ENCODE data around the gene ERBB2. TPM values are rescaled to one million over a fixed set of nuclear protein-coding genes. Genes with fewer than 3 reads are reported as not detected.

ERBB2 gene
- total RNA-seq, 1 experiment from 2014 or later = 216 TPM

GRCh38 chr17:39730095-39730921 lies 30.4 kb downstream of the ERBB2 start, which contains the start of gene MIEN1:
Gene MIEN1, minus strand, starts transcription at chr17:39730532. Its CDS starts 37 bp downstream, at chr17:39730495.
- H3K4me3 Mint-ChIP-seq = peak within 1 kb of the TSS; percentile 82 to 92
- Histone ChIP-seq H2AK5ac (ENCODE audit: insufficient read length, low read length) (no peak within 1 kb of the TSS), H3T11ph (ENCODE audit: low read length) (no peak within 1 kb of the TSS), H3K79me2 (ENCODE audit: insufficient read depth, low read length) (no peaks in the 10 kb centered on the region), H3K9me3 (ENCODE audit: control insufficient read depth, low read depth, low read length) (no peaks in the 10 kb centered on the region), H3K27me3 (ENCODE audit: insufficient read depth, low read length) (no peaks in the 10 kb centered on the region), H3K56ac (ENCODE audit: insufficient read length, low read depth, low read length) (no peak within 1 kb of the TSS), H2AFZ (ENCODE audit: low read length) (no peak within 1 kb of the TSS), H3K79me1 (ENCODE audit: insufficient read depth, low read depth, low read length, poor library complexity, severe bottlenecking) (no peaks in the 10 kb centered on the region), H3K4me1 (ENCODE audit: insufficient read depth, low read length) (peaks cover 1% of the 10 kb centered on the region; the same call in 1 of the 2 replicates), H3K18ac (ENCODE audit: insufficient read length, low read depth, low read length) (peak within 1 kb of the TSS; percentile 70), H2BK20ac (ENCODE audit: low read depth, low read length, poor library complexity, severe bottlenecking) (no peak within 1 kb of the TSS), H3K14ac (ENCODE audit: insufficient read depth, low read length) (peak within 1 kb of the TSS; percentile 23; the same call in 1 of the 2 replicates), H2BK15ac (ENCODE audit: low read depth, low read length) (no peak within 1 kb of the TSS), H2BK120ac (ENCODE audit: low read depth, low read length, poor library complexity, severe bottlenecking) (no peak within 1 kb of the TSS), H3K23ac (ENCODE audit: insufficient read length, low read depth, low read length) (no peak within 1 kb of the TSS), H3K9ac (ENCODE audit: extremely low read depth, insufficient read length, low read length) (peak within 1 kb of the TSS; percentile 20), H4K91ac (ENCODE audit: insufficient read length, low read depth, low read length) (no peak within 1 kb of the TSS), H3K23me2 (ENCODE audit: insufficient read length, low read depth, low read length, poor library complexity, severe bottlenecking) (peaks cover 5% of the 10 kb centered on the region), H2BK5ac (ENCODE audit: insufficient read length, low read length) (no peak within 1 kb of the TSS), H4K20me1 (ENCODE audit: control insufficient read depth, insufficient read depth, insufficient read length) (no peaks in the 10 kb centered on the region), H4K8ac (replicated peaks; ENCODE audit: insufficient read length, low read depth, low read length) (no peak within 1 kb of the TSS), H3K4me2 (ENCODE audit: insufficient read depth, insufficient read length, low read length) (peak within 1 kb of the TSS; percentile 75), H3K27ac (ENCODE audit: insufficient read length, low read depth, low read length) (no peak within 1 kb of the TSS), H3K4ac (ENCODE audit: low read depth, low read length) (no peak within 1 kb of the TSS), H2BK12ac (ENCODE audit: insufficient read length, low read depth, low read length) (no peak within 1 kb of the TSS), H4K5ac (ENCODE audit: insufficient read length, low read depth, low read length) (no peak within 1 kb of the TSS)
- TF ChIP-seq CTCF (conservative IDR thresholded peaks at IDR 0.05) = peak; percentile 91
- peaks cover 15 to 16% of the 10 kb centered on the region in 2 experiments for H3K4me1 Mint-ChIP-seq
- no peaks in the 10 kb centered on the region for H3K9me3 Mint-ChIP-seq
- H3K36me3 Mint-ChIP-seq (ENCODE audit: insufficient read depth in 1 of 3, low read depth in 3 of 3) = peaks cover 24 to 42% (median 41%) of the 10 kb centered on the region in 3 experiments
- no peaks in the 10 kb centered on the region; the same call in 1 of the 2 replicates for H3K27me3 Mint-ChIP-seq (ENCODE audit: low read depth)
- peak within 1 kb of the TSS; percentile 64 to 94 (median 77); a peak in 5 of 7 replicates for H3K27ac Mint-ChIP-seq
- WGBS (ENCODE audit: extremely low coverage, insufficient read length, low lambda C conversion rate) = no CpG with 5 or more reads among the region's 65 CpGs
- peak; percentile 95 for DNase-seq
